CD4-positive, alpha-beta T cell treated with Interleukin-12 subunit alpha and Interleukin-12 subunit beta, for 1 hour (primary cell): ENCODE measurements around the gene GLP1R.
"Not testable (repeated sequence)": the region's sequence is repeated elsewhere in the genome, so short reads cannot be mapped to it uniquely, and the experiment has no call there.

Experiments
- DNase-seq: peaks from one replicate; pipeline ENCODE4 v3.0.0-alpha.2; 2020

Gene GLP1R

GRCh38 chr6:39090036-39090435 lies 41.5 kb downstream of the GLP1R start:
- DNase-seq: no peak

GRCh38 chr6:39091220-39091619 lies 42.6 kb downstream of the GLP1R start:
- no peak for DNase-seq

- no peak for DNase-seq
Observed at GRCh38 chr6:39092124-39092523, 43.5 kb downstream of the GLP1R start.

GRCh38 chr6:39093149-39093708 lies 44.6 kb downstream of the GLP1R start:
- DNase-seq: no peak

- no peak for DNase-seq
Observed at GRCh38 chr6:39095578-39095977, 47.0 kb downstream of the GLP1R start.

GRCh38 chr6:39100358-39100757 lies 51.8 kb downstream of the GLP1R start:
- DNase-seq: no peak

- no peak for DNase-seq
Observed at GRCh38 chr6:39102071-39102820, 53.7 kb downstream of the GLP1R start.

- no peak for DNase-seq
Observed at GRCh38 chr6:39102821-39103136, 54.2 kb downstream of the GLP1R start.

GRCh38 chr6:39104528-39104927 lies 55.9 kb downstream of the GLP1R start:
- no peak for DNase-seq

- no peak for DNase-seq
Observed at GRCh38 chr6:39107034-39107433, 58.5 kb downstream of the GLP1R start.

- DNase-seq: no peak
Observed at GRCh38 chr6:39107641-39108040, 59.1 kb downstream of the GLP1R start.

- DNase-seq: no peak
Observed at GRCh38 chr6:39108041-39108839, 59.7 kb downstream of the GLP1R start.

- no peak for DNase-seq
Observed at GRCh38 chr6:39111280-39111679, 62.7 kb downstream of the GLP1R start.

- no peak for DNase-seq
Observed at GRCh38 chr6:39113788-39114187, 65.2 kb downstream of the GLP1R start.

GRCh38 chr6:39114388-39114703 lies 65.8 kb downstream of the GLP1R start:
- DNase-seq: no peak

GRCh38 chr6:39114704-39115599 lies 66.4 kb downstream of the GLP1R start, which contains the start of gene SAYSD1:
Gene SAYSD1 (minus strand): TSS chr6:39115186. CDS start chr6:39115089, 97 bp downstream.
- DNase-seq: peak; percentile 93

- DNase-seq: no peak
Observed at GRCh38 chr6:39118921-39119320, 70.3 kb downstream of the GLP1R start.

- DNase-seq: no peak
Observed at GRCh38 chr6:39124114-39124513, 75.5 kb downstream of the GLP1R start.

- no peak for DNase-seq
Observed at GRCh38 chr6:39128106-39128505, 79.5 kb downstream of the GLP1R start.

GRCh38 chr6:39128832-39129231 lies 80.3 kb downstream of the GLP1R start:
- DNase-seq: no peak

- DNase-seq: no peak
Observed at GRCh38 chr6:39130691-39131090, 82.1 kb downstream of the GLP1R start.

- DNase-seq: not testable (repeated sequence)
Observed at GRCh38 chr6:39134761-39135160, 86.2 kb downstream of the GLP1R start.

- DNase-seq: not testable (repeated sequence)
Observed at GRCh38 chr6:39136207-39136606, 87.6 kb downstream of the GLP1R start.
